HG02981 (cell line): ENCODE measurements around the gene PLA2G4A.
A peak's percentile ranks its signal among the peaks of the same experiment; 100 is the strongest.
"Not testable (repeated sequence)": the region's sequence is repeated elsewhere in the genome, so short reads cannot be mapped to it uniquely, and the experiment has no call there.

Experiments
- ATAC-seq: cut with Tn5 transposase; IDR thresholded peaks from one replicate; pipeline ENCODE4 v1.9.1; 2021; ENCODE audit warnings: mild to moderate bottlenecking, moderate library complexity; ENCODE audit not compliant: unreplicated experiment

Gene PLA2G4A

DNA sequence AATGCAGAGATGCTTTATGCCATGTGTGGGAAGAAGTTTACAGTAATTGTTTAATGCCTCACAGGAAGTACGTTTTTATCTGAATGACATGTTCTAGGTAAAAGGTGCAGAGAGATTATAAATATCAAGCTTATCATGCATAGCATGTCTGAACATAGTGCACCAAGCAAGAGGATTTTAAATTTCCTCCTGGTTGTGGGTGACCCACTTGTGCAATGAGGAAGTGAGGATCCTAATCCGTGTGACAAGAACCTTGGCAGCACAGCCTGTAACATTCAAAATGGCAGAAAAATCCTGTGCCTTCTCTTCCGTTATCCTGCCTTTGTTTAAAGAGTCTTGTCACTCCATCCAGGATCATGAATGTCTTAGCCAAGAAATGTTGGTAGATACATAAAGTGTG, 75.6 kb downstream of the PLA2G4A start:
- ATAC-seq: no peak

DNA sequence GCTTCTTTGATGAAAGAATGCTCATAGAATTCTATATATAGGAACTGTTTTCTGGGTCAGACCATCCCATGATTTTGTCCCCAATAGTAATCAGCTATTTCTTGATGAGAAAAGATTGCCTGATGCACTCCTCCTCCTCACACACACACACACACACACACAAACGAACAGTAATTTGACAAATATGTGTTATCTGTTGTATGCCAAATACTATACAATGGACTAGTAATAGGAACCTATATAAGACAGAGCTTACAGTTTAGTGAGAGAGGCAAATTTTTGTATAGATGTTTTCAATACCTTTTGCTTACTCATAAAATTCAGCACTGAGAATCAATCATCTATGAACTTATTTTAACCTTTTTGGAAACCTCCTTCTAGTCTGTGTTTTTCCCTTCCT, 76.8 kb downstream of the PLA2G4A start:
- ATAC-seq: no peak

DNA sequence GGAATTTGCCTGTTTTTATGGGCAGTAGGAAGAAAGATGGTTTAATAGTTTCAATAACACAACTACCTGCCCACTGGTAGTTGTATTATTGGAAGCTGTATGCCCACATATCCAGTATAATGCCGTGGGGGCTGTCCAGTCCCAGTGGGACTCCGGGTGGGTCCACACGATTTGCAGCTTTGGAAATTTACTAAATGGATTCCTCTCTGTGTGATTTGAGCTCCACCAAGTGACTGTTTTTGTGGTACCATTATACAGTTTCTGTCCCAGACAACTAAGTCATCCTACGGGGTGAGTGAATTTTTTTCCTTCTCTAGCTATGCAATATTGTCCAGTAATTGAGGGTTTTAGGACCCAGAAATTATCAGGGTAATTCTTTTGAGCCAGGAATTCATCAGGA, 86.8 kb downstream of the PLA2G4A start:
- no peak for ATAC-seq

DNA sequence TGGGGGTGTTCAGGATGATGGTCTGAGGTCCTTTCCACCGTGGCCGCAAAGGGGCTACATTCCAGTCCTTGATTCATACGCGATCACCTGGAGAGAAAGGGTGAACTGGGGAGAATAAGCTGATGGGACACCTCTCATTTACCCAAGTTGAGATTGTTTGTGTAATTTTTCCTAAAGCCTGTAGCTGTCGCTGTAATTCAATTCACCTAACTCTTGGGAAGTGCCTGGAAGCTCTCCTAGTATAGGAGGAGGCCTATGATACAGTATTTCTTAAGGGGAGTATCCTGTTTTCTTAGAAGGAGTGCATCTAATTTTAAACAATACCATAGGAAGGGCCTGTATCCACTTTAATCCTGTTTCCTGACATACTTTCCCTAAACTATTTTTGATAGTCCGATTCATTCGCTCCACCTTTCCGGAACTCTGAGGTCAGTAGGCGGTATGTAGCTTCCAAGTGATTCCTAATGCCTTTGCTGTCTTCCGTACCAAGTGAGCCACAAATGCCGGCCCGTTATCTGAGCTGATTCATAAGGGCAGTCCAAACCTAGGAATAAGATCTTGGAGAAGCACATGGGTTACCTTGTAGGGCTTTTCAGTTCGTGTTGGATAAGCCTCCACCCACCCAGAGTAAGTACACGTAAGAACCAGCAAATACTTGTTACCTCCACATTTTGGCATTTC, 88.5 kb downstream of the PLA2G4A start:
- not testable (repeated sequence) for ATAC-seq

DNA sequence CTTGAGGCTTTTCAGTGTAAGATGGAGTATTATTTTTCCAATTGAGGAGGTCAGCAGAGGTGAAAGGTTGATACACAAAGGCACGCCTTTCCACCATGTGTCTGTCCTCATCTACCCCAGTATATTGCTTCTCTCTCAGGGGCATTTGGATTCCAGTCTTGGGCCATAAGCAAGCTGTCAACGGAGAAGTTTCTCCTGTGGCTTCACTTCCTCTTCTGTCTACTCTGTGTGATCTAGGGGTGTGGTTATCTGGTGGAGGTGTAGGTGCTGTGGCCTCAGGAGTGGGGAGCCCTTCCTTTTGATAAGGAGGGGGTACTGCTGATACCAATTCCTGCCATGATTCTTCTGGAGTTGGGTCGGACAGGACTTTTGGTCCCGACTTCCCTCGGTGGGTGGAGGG, 92.6 kb downstream of the PLA2G4A start:
- peak; percentile 87 for ATAC-seq

DNA sequence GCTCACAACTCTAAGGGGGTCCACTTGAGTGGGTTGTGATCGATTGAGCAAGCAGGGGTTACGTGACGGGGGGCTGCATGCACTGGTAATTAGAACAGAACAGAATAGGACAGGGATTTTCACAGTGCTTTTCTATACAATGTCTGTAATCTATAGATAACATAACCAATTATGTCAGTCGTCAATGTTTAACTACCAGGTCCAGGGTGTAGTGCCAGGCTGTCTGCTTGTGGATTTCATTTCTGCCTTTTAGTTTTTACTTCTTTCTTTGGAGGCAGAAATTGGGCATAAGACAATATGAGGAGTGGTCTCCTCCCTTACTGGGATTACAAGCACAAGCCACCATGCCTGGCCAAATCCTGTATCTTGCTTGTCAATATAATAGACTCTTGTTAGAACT, 94.1 kb downstream of the PLA2G4A start:
- not testable (repeated sequence) for ATAC-seq

DNA sequence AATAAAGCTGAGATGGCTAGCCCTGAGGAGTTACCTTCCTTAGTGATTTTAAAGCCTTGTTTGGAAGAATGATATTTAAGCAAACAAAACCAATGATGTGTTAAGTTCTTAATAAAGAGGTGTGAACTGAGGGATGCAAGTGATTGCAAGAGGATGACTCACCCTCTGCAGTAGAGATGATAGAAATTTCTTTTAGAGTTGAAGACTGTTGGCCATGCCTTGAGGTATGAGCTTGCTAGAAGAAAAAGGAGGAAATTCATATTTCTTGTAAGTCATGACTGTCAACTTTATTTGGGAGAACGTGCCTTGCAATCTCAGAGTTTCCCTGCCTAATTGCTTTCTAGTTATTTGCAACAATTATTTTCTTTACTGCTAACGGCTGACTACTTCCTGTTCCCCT, 94.7 kb downstream of the PLA2G4A start:
- ATAC-seq: no peak

DNA sequence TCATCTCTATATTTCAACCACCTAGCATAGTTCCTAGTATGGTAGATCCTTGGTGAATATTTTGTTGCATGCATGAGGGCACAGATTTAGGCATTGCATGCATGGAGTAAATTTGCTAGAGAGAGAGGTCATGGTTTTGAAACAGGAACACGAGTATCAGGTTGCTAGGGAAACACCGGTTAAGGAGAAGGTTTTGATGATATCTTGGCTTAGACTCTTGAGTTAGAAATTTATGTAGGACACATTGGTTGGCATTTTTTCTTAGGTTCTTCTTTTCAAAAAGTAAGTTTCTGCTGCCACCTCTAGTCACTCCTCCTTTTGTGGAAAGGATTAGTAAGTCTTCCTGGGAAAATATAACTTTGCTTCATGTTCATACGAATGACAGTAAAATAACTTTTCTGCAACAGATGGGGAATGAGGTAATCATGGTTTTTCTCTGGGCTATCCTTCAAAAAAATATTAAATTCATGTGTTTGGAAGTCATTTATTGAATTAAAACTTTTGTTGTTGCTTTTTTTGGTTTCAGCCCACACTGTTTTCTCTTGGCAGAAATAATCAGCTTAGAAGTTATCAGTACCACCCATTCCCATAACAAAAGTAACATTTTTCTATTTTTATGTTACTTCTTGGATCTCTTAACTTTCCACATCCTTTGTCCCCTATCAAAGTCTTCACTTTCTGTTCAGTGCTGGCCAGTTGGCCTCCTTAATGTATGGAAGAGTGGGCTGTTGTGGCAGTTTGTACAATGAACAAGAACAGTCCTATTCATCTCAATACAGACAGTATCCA, 97.3 kb downstream of the PLA2G4A start:
- ATAC-seq: no peak

DNA sequence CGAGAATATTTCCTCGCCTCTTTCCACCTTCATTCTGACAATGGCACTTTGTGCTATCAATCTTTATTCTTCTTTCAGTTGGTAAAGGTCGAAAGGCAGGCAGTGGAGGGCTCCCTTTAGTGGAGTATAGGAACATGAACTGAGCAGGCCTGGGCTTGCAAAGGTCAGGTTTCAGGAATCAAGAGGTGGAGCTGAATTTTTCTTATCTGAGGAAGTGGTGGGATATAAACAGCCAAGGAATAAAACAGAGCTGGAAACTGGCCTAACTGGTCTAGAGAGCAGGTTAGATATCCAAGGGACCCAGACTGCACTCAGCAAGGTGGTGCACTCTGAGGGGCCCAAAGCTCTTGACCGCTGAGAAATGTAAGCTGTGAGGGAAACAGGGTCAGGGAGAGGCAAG, 99.1 kb downstream of the PLA2G4A start:
- ATAC-seq: no peak

DNA sequence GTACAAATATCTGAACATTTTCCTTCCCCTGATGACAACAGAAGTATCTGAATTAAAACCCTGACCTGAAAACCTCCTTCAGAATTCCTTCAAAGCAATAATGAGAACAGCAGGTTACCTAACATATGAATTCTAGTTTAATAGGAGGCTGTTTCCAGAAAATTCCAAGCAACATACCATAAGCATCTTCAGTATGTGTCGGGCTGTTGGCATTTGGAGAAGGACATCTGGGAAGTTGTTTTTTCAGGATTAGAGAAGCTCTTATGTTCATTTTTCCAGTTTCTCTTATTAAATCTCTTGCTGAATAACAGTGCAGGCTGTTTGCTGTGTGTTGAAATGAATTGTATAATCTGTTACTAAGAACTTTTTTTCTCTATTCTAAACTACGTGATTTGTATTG, 101.5 kb downstream of the PLA2G4A start:
- no peak for ATAC-seq

DNA sequence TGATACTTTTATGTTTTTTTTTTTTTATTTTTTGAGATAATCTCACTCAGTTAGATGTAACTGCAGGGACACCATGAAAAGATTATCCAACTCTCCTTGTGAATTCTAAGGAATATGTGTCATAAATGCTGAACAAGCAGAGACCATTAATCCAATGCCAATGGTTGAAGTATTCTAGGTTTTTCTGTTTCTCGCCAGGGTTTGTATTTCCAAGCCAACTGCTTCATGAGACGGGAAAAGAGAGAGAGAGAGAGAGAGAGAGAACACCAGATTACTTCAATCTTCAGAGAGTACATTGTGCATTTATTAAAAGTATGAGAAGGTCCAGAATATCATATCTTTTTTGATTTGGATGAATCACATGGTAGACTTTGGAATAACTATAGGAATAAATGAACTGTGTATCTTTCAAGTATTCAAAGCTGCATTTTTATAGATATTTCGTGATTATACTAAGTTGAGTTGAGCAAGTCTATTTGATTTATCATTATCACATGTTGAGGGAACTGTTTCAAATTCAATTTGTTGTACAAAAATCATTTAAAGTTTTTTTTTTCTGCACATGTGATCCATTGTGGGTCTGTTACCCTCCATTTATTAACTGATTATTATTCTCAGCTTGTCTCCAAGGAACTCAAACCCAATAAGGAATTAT, 108.4 kb downstream of the PLA2G4A start:
- no peak for ATAC-seq

DNA sequence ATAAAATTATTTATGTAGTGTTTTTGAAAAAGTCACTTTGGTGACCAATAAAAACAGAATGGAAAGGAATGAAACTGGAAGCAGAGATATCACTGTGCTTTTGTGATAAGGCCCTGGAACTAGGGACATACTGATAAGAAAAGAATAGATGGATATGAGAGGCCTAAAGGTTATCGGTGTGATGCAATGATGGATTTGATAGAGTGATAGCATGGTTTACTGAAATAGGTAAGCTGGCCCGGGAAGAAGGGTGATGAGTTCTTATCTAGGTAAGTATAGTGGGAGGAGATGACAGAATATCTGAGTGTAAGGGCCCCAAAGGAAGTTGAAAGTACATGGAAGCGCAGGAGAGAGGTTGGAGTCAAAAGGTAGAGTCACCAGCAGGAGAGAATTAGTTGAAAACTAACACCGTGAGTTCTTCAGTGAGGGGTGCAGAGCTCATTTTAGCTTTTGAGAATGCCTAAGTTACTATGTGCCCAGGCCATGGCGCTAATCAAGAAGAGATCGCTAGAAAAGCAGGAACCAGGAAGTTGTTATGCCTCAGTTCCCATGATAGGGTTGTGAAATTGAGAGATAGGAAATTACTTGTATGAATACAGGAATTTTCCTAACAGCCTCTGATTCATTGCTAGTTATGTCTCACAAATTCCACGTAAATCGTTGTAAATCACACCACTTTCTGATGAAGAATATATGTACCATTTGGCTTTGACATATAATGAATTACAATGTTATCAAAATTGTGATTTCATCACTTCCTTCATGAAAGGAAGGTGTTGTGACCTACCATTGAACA, 115.3 kb downstream of the PLA2G4A start:
- ATAC-seq: no peak

DNA sequence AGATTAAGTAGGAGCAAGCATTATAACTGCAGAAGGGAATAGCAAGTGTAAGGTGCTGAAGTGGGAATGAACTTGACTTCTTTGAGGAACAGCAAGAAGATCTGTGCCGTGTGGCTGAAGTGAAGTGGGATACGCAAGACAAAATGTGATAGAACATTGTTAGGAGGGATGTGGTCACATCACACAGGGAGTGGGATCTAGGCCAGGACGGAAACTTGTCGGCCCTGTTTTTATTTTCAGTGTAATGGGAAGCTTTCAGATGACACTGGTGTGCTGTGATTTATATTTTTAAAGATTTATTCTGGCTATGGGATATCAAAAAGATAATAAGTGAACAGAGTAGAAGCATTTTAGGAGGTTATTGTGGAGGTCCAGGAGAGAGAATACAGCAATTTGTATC, 116.4 kb downstream of the PLA2G4A start:
- no peak for ATAC-seq

DNA sequence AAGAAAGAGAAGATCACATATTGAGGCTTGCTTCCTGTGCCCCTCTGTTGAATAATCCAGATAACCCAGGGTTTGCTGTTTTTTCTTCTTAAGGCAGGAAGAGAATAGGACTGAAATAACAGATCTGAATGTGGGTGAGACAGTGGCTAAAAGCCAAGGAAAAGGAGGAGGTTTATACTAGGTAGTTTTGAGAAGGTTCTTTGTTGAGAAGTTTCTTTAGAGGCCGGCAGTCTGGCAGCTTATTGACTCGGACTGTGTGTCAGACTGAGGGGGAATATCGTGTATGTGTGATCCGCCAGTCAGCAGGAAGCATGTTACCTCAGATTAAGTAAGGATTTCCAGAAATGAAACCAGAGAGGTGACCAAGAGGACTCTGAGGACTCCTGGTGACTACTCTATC, 119.8 kb downstream of the PLA2G4A start:
- ATAC-seq: no peak

DNA sequence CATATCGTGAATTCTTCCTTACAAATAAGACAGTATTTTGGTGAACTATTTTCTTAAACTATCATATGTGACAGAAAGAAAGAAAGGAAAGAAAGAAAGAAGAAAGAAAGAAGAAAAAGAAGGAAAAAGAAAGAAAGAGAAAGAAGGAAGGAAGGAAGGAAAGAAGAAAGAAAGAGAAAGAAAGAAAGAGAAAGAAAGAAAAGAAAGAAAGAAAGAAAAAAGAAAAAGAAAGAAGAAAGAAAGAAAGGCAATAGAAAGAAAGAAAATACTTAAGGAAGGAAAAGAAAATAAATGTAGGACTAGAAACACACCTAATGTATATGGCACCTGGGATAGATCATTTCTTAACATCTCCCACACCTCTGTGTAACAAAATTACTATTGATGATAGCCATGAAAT, 120.4 kb downstream of the PLA2G4A start:
- ATAC-seq: no peak

DNA sequence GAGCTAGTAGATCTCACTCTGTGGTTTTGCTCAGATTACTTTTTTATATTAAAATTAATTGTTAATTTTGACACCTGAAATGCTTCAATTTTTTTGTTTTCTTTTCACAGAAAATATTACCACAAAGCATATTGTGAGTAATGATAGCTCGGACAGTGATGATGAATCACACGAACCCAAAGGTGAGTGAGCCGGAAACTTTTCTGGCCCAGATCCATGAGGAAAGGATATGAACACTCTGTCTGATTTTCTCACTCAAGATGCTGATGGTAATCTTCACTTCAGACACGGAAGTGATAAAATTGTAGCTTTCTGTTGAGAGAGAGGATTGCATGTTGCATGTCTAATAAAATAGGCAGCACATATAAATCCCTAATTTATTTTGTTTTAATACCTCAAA, 121.8 kb downstream of the PLA2G4A start:
- no peak for ATAC-seq

DNA sequence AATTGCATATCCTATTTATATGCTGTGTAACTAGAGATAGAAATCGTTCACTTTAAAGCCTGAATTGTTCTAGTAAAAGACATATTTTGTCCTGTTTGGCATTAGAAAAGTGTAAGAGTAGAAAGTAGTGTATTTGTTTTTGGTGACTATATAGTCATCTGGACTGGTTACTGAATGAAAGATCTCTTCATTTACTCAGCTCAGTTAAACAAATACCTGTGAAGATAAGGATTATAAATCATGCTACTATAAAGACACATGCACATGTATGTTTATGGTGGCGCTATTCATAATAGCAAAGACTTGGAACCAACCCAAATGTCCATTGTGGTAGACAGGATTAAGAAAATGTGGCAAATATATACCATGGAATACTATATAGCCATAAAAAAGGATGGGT, 125.1 kb downstream of the PLA2G4A start:
- ATAC-seq: no peak

DNA sequence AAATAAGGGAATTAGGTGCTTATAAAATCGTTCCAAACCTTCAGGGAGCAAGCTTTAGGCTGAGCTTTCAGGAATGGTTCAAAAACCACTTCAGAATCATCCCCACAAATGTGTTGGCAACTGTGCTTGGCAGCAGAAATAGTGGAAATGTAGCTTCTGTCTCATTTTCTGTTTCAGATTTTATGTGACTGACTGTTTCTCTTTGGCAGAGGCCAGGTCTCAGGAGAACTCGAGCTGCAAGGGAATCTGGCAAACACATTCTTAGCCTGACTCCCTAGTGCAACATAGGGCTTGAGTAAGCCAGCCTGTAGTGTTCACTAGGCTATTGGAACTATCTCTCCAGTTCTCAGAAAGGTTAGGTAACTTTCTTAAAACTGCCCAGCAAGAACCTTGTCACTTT, 128.6 kb downstream of the PLA2G4A start:
- no peak for ATAC-seq

DNA sequence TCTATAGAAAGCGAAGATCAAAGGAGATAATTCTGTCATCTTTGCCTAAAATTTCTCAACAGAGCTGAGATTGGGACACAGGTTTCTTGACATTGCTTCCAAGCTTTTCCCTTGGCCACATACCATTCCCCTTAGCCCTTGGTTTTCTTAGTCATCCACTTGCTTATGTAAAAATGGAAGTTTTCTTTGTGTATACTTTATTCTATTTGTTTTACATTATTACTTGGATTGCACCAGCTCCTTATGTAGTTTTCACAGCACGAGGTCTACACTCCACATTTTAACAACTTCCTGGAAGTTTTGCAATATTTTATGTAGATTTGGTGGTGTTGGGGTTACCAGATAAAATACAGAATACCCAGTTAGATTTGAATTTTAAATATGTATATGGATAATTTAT, 129.8 kb downstream of the PLA2G4A start:
- no peak for ATAC-seq

DNA sequence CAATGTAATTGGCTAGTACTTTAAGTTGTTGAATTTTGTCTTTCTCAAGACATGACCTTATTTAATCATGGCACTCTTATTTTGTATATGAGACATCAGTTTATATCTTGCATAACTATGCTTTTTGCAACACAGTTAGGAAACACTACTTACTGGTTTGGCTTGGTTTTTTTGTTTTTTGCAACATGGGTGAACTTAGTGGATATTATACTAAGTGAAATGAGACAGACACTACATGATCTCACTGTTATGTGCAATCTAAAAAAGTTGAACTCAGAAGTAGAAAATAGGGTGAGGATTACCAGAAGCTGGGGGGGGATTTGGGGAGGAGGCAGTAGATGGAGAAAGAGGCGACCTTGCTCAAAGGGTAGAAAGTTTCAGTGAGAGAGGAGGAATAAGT, 132.1 kb downstream of the PLA2G4A start:
- ATAC-seq: no peak

DNA sequence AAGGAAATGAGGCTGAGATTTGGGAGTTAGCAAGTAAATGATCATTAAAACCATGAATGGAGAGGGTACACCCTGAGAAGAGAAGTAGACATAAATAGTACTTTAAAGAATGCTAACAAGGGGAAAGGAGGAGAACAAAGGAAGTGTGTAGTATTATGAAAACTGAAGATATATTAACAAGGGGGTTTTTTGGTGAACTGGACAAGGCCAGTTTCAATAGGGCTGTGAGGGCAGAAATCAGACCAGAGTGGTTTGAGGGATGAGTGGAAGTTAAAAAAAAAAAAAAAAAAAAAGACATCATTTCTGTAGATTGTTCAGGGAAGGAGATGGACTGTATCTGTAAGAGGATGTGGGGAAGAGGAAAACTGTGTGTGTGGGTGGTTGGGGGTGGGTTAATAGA, 137.1 kb downstream of the PLA2G4A start:
- no peak for ATAC-seq
